ENCODE results near the gene CHAF1A.

The CHAF1A gene

GRCh38 chr19:4396949-4397783 is 5.3 kb upstream of the CHAF1A start:
- H4K20me1 ChIP-seq (ENCODE audit: insufficient read depth, low read length, poor library complexity, severe bottlenecking): peaks cover 59% of the 10 kb centered on the region
- H3K4me2 ChIP-seq (ENCODE audit: low read depth, low read length, poor library complexity, severe bottlenecking): peak overlapping the region; percentile 98
- no peaks in the 10 kb centered on the region for H3K9me3 ChIP-seq (ENCODE audit: insufficient read depth, low read depth, low read length)
- H3K9ac ChIP-seq (ENCODE audit: low read depth, low read length, poor library complexity, severe bottlenecking): peak overlapping the region; percentile 37
- H3F3A ChIP-seq (ENCODE audit: low read depth): no peaks in the 10 kb centered on the region
- peaks cover 77% of the 10 kb centered on the region for H3K79me2 ChIP-seq (ENCODE audit: insufficient read depth, low read length)
- H3K36me3 ChIP-seq (ENCODE audit: insufficient read depth, low read length): no peaks in the 10 kb centered on the region
- H3K4me1 ChIP-seq (ENCODE audit: insufficient read depth, low read length, poor library complexity, severe bottlenecking): peaks cover 35% of the 10 kb centered on the region
- H3K27me3 ChIP-seq (ENCODE audit: insufficient read depth, low read length, poor library complexity, severe bottlenecking): no peaks in the 10 kb centered on the region
- no peaks in the 10 kb centered on the region for H3K9me2 ChIP-seq (replicated peaks; ENCODE audit: low read depth, low read length)
- no peak for TF ChIP-seq EZH2phosphoT487 (IDR thresholded peaks at IDR 0.05; ENCODE audit: borderline replicate concordance)
- no peak for TF ChIP-seq CTCF (conservative IDR thresholded peaks at IDR 0.05; ENCODE audit: low read length)
- peak overlapping the region; percentile 20 for H3K4me3 ChIP-seq (ENCODE audit: low read length, poor library complexity, severe bottlenecking)
- H2AFZ ChIP-seq (ENCODE audit: low read length): no peak overlapping the region

DNA sequence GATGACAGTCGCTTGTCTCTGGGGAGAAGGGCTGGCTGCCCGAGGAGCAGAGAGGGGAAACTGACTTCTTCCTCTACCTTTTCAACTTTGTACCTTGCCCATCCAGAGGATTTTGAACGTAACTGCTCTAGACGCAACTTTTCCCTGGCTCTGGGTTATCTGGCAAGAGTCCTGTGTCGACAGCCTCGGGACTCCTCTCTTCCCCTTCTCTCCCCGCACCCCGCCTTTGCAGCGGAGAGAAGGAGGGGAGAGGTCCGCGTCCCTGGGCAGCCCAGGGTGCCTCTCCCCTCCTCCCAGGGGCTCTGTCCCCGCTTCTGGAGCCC is 2.7 kb upstream of the CHAF1A start:
- Histone ChIP-seq H3K36me3 (ENCODE audit: insufficient read depth, low read length) (no peaks in the 10 kb centered on the region), H3K27me3 (ENCODE audit: insufficient read depth, low read length, poor library complexity, severe bottlenecking) (peaks cover 5% of the 10 kb centered on the region), H3K4me1 (ENCODE audit: insufficient read depth, low read length, poor library complexity, severe bottlenecking) (peaks cover 42% of the 10 kb centered on the region), H4K20me1 (ENCODE audit: insufficient read depth, low read length, poor library complexity, severe bottlenecking) (peaks cover 65% of the 10 kb centered on the region), H3K4me3 (ENCODE audit: low read length, poor library complexity, severe bottlenecking) (peak overlapping the region; percentile 92), H3K9ac (ENCODE audit: low read depth, low read length, poor library complexity, severe bottlenecking) (peak overlapping the region; percentile 91), H2AFZ (ENCODE audit: low read length) (peak overlapping the region; percentile 77), H3K9me2 (replicated peaks; ENCODE audit: low read depth, low read length) (no peaks in the 10 kb centered on the region), H3K79me2 (ENCODE audit: insufficient read depth, low read length) (peaks cover 75% of the 10 kb centered on the region), H3F3A (ENCODE audit: low read depth) (no peaks in the 10 kb centered on the region), H3K4me2 (ENCODE audit: low read depth, low read length, poor library complexity, severe bottlenecking) (peak overlapping the region; percentile 98), H3K9me3 (ENCODE audit: insufficient read depth, low read depth, low read length) (no peaks in the 10 kb centered on the region)
- TF ChIP-seq EZH2phosphoT487 (IDR thresholded peaks at IDR 0.05; ENCODE audit: borderline replicate concordance) (no peak), CTCF (conservative IDR thresholded peaks at IDR 0.05; ENCODE audit: low read length) (no peak)

DNA sequence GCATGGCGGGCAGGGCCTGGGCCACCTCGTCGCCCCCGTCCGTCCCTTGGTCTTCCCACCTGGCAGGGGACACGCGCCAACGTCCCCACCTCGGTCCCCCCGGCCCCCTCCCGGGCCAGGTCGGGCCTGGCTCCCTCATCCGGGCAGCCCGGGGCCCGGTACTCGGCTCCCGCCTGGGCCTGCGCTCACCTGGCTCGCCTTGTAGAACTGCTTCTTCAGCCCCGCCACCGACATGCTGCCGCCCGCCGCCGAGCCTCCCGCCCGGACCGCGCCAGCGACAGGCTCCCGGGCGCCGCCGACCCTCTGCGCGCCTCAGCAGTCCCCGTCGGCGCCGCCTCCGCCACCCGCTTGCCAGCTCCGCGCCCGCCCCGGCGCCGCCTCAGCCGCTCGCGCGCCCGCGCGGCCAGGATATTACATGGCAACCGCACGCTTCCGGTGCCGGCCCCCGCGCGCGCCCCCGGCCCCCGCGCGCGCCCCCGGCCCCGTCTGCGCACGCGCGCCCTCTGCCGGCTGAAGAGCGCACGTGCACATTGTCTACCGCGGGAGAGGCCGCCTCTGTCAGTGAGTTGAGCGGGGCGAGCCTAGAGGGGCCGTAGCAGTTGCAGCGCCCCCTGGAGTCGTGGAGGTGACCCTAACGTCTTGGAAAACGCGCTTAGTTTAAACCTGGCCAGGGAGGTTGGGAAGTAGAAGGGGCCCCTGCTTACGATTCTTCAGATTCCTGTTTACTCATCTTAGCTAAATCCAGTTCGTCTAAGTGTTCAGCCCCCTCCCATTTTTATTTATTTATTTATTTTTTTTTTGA is 2.1 kb upstream of the CHAF1A start, which contains the start of gene SH3GL1:
Gene SH3GL1, minus strand, starts transcription at position 413 of the 802 bp plus-strand sequence. Its CDS starts 179 bp downstream, at position 234.
- peaks cover 65% of the 10 kb centered on the region for H4K20me1 ChIP-seq (ENCODE audit: insufficient read depth, low read length, poor library complexity, severe bottlenecking)
- peaks cover 42% of the 10 kb centered on the region for H3K4me1 ChIP-seq (ENCODE audit: insufficient read depth, low read length, poor library complexity, severe bottlenecking)
- H3K9me3 ChIP-seq (ENCODE audit: insufficient read depth, low read depth, low read length): no peaks in the 10 kb centered on the region
- no peaks in the 10 kb centered on the region for H3K9me2 ChIP-seq (replicated peaks; ENCODE audit: low read depth, low read length)
- no peaks in the 10 kb centered on the region for H3K36me3 ChIP-seq (ENCODE audit: insufficient read depth, low read length)
- H3F3A ChIP-seq (ENCODE audit: low read depth): no peaks in the 10 kb centered on the region
- TF ChIP-seq EZH2phosphoT487 (IDR thresholded peaks at IDR 0.05; ENCODE audit: borderline replicate concordance): no peak
- TF ChIP-seq CTCF (conservative IDR thresholded peaks at IDR 0.05; ENCODE audit: low read length): peak; percentile 83
- H3K79me2 ChIP-seq (ENCODE audit: insufficient read depth, low read length): peaks cover 75% of the 10 kb centered on the region
- peak within 1 kb of the TSS; percentile 77 for H2AFZ ChIP-seq (ENCODE audit: low read length)
- H3K27me3 ChIP-seq (ENCODE audit: insufficient read depth, low read length, poor library complexity, severe bottlenecking): peaks cover 5% of the 10 kb centered on the region
- peak within 1 kb of the TSS; percentile 98 for H3K4me2 ChIP-seq (ENCODE audit: low read depth, low read length, poor library complexity, severe bottlenecking)
- H3K9ac ChIP-seq (ENCODE audit: low read depth, low read length, poor library complexity, severe bottlenecking): peak within 1 kb of the TSS; percentile 91
- peak within 1 kb of the TSS; percentile 99 for H3K4me3 ChIP-seq (ENCODE audit: low read length, poor library complexity, severe bottlenecking)
